Measurements from ENCODE around the gene MEG3. TPM values are rescaled to one million over a fixed set of nuclear protein-coding genes. Genes with fewer than 3 reads are reported as not detected.

MEG3 gene
- total RNA-seq, 1 experiment from 2014 or later, result not detected

DNA sequence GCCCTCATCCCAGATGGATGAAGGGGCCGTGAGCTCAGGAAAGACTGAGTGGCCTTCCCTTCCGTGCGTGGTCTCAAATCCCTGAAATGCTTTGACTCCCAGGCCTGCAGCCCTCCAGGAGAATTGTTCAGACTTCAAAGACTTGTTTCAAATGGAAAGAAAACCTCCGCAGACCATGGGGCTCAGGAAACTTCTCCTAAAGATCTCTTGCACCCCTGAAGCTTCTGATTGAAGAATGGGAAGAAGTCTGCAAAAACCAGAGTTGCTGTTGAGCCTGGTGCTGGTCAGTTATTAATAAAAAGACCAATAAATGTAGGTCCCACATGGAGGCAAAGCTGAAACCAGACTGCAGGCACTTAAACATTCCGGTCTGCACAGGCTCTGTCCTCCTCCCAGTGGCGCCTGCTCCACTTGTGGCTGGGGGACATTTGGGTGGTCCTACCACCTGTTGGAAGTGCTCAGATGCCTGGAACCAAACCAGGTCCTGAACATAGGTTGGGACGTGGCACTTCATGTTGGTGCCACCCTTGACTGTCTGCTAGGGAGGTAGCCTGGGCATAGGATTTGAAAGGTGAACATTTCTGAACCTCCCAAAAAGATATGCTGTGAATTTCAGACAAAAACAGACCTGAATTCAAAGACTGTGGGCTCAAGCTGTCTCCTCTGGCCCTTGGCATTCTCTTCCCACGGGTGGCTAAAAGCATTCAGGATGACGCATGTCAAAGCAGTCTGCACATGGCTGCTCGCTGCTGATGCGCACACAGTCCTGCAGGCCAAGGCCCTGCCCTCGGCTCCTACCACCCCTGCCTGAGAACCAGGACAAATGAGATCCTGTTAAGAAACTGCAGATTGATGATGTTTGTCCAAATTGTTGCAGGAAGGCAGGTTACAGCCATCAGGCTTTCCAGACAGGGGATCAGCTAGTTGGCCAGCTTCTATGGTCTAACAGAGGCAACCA is 36.2 kb upstream of the MEG3 start:
- Mint-ChIP-seq H3K27me3 (ENCODE audit: unreplicated experiment) (peaks cover 79% of the 10 kb centered on the region), H3K4me3 (ENCODE audit: low read depth, unreplicated experiment) (no peak overlapping the region), H3K27ac (ENCODE audit: unreplicated experiment) (no peak overlapping the region), H3K9me3 (ENCODE audit: low read depth, unreplicated experiment) (no peaks in the 10 kb centered on the region), H3K36me3 (ENCODE audit: insufficient read depth, unreplicated experiment) (no peaks in the 10 kb centered on the region), H3K4me1 (ENCODE audit: low read depth, unreplicated experiment) (no peaks in the 10 kb centered on the region)
- no peak for DNase-seq
- CTCF ChIA-PET, result no interaction called here
- intact Hi-C loops (cut with micrococcal nuclease; ENCODE audit: unreplicated experiment), result no loop called here
- TF ChIP-seq, protein P1, sequence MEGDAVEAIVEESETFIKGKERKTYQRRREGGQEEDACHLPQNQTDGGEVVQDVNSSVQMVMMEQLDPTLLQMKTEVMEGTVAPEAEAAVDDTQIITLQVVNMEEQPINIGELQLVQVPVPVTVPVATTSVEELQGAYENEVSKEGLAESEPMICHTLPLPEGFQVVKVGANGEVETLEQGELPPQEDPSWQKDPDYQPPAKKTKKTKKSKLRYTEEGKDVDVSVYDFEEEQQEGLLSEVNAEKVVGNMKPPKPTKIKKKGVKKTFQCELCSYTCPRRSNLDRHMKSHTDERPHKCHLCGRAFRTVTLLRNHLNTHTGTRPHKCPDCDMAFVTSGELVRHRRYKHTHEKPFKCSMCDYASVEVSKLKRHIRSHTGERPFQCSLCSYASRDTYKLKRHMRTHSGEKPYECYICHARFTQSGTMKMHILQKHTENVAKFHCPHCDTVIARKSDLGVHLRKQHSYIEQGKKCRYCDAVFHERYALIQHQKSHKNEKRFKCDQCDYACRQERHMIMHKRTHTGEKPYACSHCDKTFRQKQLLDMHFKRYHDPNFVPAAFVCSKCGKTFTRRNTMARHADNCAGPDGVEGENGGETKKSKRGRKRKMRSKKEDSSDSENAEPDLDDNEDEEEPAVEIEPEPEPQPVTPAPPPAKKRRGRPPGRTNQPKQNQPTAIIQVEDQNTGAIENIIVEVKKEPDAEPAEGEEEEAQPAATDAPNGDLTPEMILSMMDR (IDR thresholded peaks at IDR 0.05; ENCODE audit: unreplicated experiment), result no peak
- no TSS peak for BruUV-seq (replicated peaks)

DNA sequence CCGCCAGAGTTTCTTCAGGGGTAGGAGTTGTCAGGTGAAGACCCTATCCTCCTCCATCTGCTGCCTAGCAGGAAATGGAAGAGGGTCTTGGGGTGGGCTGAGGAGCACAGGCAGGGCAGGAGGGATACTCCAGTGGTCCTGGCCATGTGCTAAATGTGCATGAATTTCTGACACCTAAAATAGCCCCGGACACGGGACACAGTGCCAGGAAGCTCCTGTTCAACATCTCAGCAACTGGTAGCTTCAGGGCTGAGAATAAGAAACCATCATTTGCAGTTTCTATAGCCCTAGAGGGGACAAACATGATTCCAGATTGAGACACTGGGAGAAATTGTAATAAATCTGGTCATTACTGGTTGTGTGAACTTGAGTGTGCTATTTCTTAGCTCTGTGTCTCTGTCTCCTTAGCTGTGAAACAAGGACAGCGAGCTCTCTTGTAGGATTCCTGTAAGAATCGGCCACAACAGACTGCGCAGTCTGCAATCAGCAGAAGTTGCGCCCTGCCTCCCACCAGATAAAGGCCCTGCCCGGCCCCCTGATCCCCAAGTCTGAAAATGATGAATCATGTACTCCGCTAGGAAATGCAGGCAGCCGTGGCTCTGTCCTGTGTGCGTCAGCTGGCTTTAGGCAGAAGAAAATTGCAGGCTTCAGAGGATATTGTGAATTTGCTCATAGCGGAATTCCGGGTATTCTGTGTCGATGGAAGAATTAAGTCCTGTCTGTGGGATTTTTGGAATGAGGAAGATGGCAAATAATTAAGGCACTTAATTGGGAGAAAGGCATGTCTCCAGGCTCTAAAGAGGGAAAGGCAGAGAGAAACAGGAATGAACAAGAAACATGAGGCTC is 35.2 kb upstream of the MEG3 start:
- H3K9me3 Mint-ChIP-seq (ENCODE audit: low read depth, unreplicated experiment), result no peaks in the 10 kb centered on the region
- no peak overlapping the region for H3K27ac Mint-ChIP-seq (ENCODE audit: unreplicated experiment)
- DNase-seq, result no peak
- H3K36me3 Mint-ChIP-seq (ENCODE audit: insufficient read depth, unreplicated experiment), result no peaks in the 10 kb centered on the region
- TF ChIP-seq, protein P1 (IDR thresholded peaks at IDR 0.05; ENCODE audit: unreplicated experiment), result no peak
- no peaks in the 10 kb centered on the region for H3K4me1 Mint-ChIP-seq (ENCODE audit: low read depth, unreplicated experiment)
- intact Hi-C loops (cut with micrococcal nuclease; ENCODE audit: unreplicated experiment), result no loop called here
- CTCF ChIA-PET, result no interaction called here
- H3K4me3 Mint-ChIP-seq (ENCODE audit: low read depth, unreplicated experiment), result no peak overlapping the region
- BruUV-seq (replicated peaks), result no TSS peak
- H3K27me3 Mint-ChIP-seq (ENCODE audit: unreplicated experiment), result peaks cover 76% of the 10 kb centered on the region

DNA sequence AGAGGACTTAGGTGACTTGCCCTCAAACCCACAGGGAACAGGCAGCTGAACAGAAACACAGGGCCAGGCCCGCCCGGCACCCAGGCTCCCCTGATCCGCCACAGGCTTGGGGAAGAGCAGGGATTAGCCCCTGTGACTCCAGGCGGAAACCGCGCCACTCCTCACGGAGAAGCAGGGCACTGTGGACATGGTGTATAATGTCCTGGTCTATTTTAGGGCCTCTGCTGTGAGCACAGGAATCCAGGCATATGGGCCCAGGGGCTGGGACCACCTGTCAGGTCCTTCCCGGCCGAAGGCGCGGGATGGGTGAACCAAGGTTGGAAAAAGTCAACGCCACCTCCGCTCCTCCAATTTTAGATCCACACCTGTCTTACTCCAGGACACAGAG is 34.6 kb upstream of the MEG3 start:
- Mint-ChIP-seq H3K27me3 (ENCODE audit: unreplicated experiment) (peaks cover 70% of the 10 kb centered on the region), H3K9me3 (ENCODE audit: low read depth, unreplicated experiment) (no peaks in the 10 kb centered on the region), H3K36me3 (ENCODE audit: insufficient read depth, unreplicated experiment) (no peaks in the 10 kb centered on the region), H3K4me1 (ENCODE audit: low read depth, unreplicated experiment) (no peaks in the 10 kb centered on the region), H3K4me3 (ENCODE audit: low read depth, unreplicated experiment) (no peak overlapping the region), H3K27ac (ENCODE audit: unreplicated experiment) (no peak overlapping the region)
- CTCF ChIA-PET, result no interaction called here
- BruUV-seq (replicated peaks), result no TSS peak
- TF ChIP-seq, protein P1 (IDR thresholded peaks at IDR 0.05; ENCODE audit: unreplicated experiment), result no peak
- intact Hi-C loops (cut with micrococcal nuclease; ENCODE audit: unreplicated experiment), result no loop called here
- no peak for DNase-seq

DNA sequence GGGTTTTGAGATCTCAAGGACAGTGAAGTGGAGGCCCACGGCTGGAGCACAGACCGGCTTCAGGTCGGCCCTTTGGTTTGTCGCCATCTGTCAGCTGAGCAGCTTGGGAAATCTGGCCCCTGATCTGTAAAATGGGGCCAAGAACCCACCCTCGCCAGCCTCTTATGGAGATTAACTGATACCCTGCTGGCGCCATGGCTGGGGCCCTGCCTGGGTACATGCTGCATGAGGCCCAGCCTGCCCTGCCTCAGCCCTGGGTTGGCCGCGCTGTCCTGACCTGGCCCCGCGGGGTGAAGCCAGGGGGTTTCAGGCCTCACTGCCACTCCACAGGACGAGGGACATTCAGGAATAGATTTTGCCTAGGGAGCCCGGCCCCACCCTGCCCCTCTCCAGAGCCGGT is 33.9 kb upstream of the MEG3 start:
- Mint-ChIP-seq H3K27me3 (ENCODE audit: unreplicated experiment) (peaks cover 63% of the 10 kb centered on the region), H3K36me3 (ENCODE audit: insufficient read depth, unreplicated experiment) (no peaks in the 10 kb centered on the region), H3K9me3 (ENCODE audit: low read depth, unreplicated experiment) (no peaks in the 10 kb centered on the region), H3K27ac (ENCODE audit: unreplicated experiment) (no peak overlapping the region), H3K4me1 (ENCODE audit: low read depth, unreplicated experiment) (no peaks in the 10 kb centered on the region), H3K4me3 (ENCODE audit: low read depth, unreplicated experiment) (no peak overlapping the region)
- CTCF ChIA-PET, result no interaction called here
- intact Hi-C loops (cut with micrococcal nuclease; ENCODE audit: unreplicated experiment), result no loop called here
- TF ChIP-seq, protein P1 (IDR thresholded peaks at IDR 0.05; ENCODE audit: unreplicated experiment), result no peak
- no peak for DNase-seq
- BruUV-seq (replicated peaks), result no TSS peak

Measured in Calu3 (cell line).